Measurements from ENCODE around the gene H2BK1. TPM values are rescaled to one million over a fixed set of nuclear protein-coding genes. Genes with fewer than 3 reads are reported as not detected.

H2BK1 gene
- total RNA-seq, 2 donors from 2014 or later = 3.0 TPM; not detected in 1

DNA sequence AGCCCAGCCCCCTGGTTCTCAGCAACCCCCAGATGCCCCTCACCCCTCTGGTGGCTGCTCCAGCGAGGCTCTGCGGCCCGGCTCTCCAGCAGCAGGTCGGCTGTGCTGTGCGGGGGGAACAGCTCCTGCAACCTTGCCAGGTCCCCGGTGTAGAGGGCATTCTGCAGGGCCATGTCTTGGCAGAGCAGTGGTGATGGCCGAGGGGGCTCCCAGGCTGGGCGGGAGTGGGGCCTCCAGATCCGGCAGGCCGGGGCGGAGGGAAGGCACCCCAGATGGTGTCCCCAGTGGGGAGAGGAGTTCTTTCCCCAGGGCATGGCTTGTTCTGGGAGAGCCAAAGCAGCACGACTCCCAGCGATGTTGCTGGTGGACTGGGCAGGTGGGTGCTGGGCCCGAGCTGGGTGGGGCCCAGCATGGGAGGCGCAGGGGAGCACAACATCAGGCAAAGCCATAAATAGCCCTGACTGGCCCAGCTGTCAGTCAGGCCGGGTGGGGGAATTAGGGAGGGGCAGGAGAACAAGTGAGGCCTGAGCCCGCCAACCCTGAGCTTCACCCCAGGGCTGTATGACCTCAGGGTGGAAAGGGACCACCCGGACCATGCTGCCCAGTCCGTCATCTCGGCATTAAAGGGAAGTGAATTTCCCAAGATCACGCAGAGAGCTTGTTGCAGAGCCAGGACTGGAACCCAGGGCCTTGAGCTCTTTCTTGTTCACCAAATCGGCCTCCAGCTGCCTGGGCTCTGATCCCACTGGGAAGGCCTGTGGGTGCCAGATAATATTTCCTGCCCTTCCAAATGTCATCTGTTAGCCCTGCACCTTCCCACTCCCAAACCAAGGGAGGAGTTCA is 22.7 kb downstream of the H2BK1 start:
- TF ChIP-seq POLR2AphosphoS5 (IDR thresholded peaks at IDR 0.05) (no peak), POLR2A (IDR thresholded peaks at IDR 0.05) (no peak)
- TF ChIP-seq, protein P1, sequence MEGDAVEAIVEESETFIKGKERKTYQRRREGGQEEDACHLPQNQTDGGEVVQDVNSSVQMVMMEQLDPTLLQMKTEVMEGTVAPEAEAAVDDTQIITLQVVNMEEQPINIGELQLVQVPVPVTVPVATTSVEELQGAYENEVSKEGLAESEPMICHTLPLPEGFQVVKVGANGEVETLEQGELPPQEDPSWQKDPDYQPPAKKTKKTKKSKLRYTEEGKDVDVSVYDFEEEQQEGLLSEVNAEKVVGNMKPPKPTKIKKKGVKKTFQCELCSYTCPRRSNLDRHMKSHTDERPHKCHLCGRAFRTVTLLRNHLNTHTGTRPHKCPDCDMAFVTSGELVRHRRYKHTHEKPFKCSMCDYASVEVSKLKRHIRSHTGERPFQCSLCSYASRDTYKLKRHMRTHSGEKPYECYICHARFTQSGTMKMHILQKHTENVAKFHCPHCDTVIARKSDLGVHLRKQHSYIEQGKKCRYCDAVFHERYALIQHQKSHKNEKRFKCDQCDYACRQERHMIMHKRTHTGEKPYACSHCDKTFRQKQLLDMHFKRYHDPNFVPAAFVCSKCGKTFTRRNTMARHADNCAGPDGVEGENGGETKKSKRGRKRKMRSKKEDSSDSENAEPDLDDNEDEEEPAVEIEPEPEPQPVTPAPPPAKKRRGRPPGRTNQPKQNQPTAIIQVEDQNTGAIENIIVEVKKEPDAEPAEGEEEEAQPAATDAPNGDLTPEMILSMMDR (IDR thresholded peaks at IDR 0.05) = no peak
- H3K9me3 ChIP-seq = no peaks in the 10 kb centered on the region
- DNase-seq (ENCODE audit: low spot score) = no peak
- no peaks in the 10 kb centered on the region for H3K4me1 ChIP-seq (replicated peaks)
- intact Hi-C loops (cut with DNase I) = no loop called here
- H3K27ac ChIP-seq = no peak overlapping the region
- no peaks in the 10 kb centered on the region for H3K36me3 ChIP-seq
- 76% methylated on average over 20 of the region's 22 CpGs for WGBS
- no peaks in the 10 kb centered on the region for H3K27me3 ChIP-seq (replicated peaks; ENCODE audit: insufficient read depth)
- H3K4me3 ChIP-seq = no peak overlapping the region

DNA sequence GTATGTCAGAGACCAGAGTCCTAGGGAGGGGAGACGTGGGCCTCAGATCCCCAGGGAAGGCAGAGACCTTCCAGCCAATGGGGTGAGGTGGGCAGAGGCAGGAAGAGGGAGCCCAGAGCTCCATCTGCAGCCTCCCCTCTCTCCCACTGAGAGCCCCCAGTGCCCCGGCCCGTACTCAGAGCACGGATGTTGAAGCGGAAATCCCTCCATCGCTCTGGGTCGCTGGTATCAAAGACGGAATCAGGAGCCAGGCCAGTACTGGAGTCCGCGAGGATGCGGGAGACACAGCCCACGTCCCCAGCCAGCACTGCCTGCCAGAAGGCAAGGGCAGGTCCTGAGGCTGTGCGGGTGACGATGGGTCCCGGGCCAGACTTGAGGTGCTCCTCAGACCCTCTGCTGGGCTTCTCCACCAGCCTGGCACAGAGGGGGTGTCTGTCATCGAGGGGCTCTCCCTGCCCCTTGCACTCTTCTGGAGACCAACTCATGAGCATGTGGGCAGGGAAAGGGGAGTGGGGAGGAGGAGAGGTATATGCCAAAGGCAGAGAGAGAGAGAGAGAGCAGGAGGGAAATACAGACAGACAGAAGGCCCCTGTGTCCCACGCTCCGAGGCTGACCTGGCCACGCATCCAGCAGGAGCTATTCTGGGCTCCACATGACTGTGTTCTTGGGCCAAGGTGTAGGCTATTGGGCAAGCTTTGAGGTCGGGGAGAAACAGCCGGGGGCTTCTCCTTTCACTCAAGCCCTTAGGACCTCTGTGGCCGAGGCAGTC is 23.5 kb downstream of the H2BK1 start, which contains the start of gene ASB10:
Gene ASB10 (minus strand): TSS at position 611 of the 769 bp plus-strand sequence. CDS start 120 bp downstream, at position 491.
- Histone ChIP-seq H3K27me3 (replicated peaks; ENCODE audit: insufficient read depth) (no peaks in the 10 kb centered on the region), H3K27ac (no peak within 1 kb of the TSS), H3K9me3 (no peaks in the 10 kb centered on the region), H3K4me3 (no peak within 1 kb of the TSS), H3K36me3 (no peaks in the 10 kb centered on the region), H3K4me1 (replicated peaks) (no peaks in the 10 kb centered on the region)
- intact Hi-C loops (cut with DNase I) = no loop called here
- DNase-seq (ENCODE audit: low spot score) = no peak
- 82% methylated on average over 21 of the region's 22 CpGs for WGBS
- TF ChIP-seq POLR2A (IDR thresholded peaks at IDR 0.05) (no peak), POLR2AphosphoS5 (IDR thresholded peaks at IDR 0.05) (no peak)
- TF ChIP-seq, protein P1 (IDR thresholded peaks at IDR 0.05) = no peak

DNA sequence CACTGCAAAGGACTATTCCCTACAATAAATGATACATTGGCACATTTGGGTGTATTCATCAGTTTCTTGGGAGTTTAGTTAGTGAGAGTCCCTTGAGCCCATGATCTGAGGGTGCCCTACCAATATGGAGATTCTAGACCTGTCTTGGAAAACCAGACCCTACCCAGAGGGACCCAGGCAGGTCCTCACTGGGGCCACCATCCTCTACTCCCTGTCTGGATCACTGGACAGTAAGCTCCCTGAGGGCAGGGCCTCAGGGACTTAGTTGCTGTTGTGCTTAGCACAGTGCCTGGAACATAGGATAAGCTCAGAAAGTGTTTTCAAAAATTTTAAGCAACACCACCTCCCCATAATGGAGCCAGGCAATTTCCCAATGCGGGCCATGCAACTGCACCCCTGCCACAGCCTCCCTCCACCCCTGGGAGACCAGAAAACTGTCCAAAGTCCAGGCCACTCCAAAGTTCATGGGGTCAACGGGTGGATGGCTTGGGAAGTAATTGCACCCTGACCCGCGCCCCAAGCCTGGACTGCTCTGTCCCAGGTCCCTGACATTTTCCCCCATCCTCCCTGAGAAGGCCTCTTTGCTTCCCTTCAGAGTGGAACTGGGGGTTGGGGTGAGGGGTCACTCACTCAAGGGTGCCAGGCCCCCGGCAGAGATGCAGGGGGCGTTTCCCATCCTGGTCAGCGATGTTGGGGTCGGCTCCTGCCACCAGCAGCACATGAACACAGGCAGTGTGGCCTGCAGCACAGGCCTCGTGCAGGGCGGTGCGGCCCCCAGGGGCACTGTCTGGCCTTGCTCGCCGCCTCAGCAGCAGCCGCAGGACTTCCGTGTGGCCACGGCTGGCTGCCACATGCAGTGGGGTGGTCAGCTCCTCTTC is 24.3 kb downstream of the H2BK1 start:
- Histone ChIP-seq H3K9me3 (no peaks in the 10 kb centered on the region), H3K27me3 (replicated peaks; ENCODE audit: insufficient read depth) (no peaks in the 10 kb centered on the region), H3K36me3 (no peaks in the 10 kb centered on the region), H3K4me1 (replicated peaks) (no peaks in the 10 kb centered on the region), H3K27ac (no peak overlapping the region), H3K4me3 (no peak overlapping the region)
- no peak for DNase-seq (ENCODE audit: low spot score)
- TF ChIP-seq, protein P1 (IDR thresholded peaks at IDR 0.05) = no peak
- TF ChIP-seq POLR2AphosphoS5 (IDR thresholded peaks at IDR 0.05) (no peak), POLR2A (IDR thresholded peaks at IDR 0.05) (no peak)
- 91% methylated on average over 13 of the region's 16 CpGs for WGBS
- intact Hi-C loops (cut with DNase I) = no loop called here

DNA sequence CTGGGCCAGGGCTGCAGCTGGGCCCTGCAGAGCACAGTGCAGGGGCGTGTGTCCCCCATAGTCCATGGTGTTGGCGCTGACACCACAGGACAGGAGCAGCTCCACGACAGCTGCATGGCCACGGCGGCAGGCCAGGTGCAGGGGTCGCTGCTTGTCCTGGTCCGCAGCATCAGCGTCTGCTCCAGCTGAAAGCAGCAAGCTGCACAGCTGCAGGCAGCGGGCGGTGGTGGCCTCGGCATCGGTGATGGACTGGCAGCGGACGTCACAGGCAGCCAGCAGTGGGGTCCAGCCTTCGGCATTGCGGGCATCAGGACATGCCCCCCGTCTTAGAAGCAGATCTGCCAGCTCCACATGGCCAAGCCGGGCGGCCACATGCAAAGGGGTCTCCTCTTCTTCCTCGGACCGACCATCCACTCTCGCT is 29.3 kb downstream of the H2BK1 start:
- Histone ChIP-seq H3K36me3 (no peaks in the 10 kb centered on the region), H3K27me3 (replicated peaks; ENCODE audit: insufficient read depth) (no peaks in the 10 kb centered on the region), H3K27ac (no peak overlapping the region), H3K9me3 (no peaks in the 10 kb centered on the region), H3K4me3 (no peak overlapping the region), H3K4me1 (replicated peaks) (no peaks in the 10 kb centered on the region)
- whole genome bisulfite sequencing = 87% methylated on average over 20 of the region's 22 CpGs
- no peak for DNase-seq (ENCODE audit: low spot score)
- intact Hi-C loops (cut with DNase I) = no loop called here
- TF ChIP-seq, protein P1 (IDR thresholded peaks at IDR 0.05) = no peak
- TF ChIP-seq POLR2AphosphoS5 (IDR thresholded peaks at IDR 0.05) (no peak), POLR2A (IDR thresholded peaks at IDR 0.05) (no peak)
